K562 (cell line): ENCODE data around the gene ZFYVE26.

Experiments used
- OTX1 ChIP-seq: fragments of 450-650 bp; formaldehyde crosslinking; IDR thresholded peaks from 2 replicates; pipeline ENCODE4 v1.4.0; 2022; ENCODE audit warnings: mild to moderate bottlenecking
- ZNF24 ChIP-seq: fragments of 450-650 bp; IDR thresholded peaks from 2 replicates; pipeline ENCODE4 v1.6.1; 2016
- TF ChIP-seq, protein P1 (sequence below), 3 experiments: IDR thresholded peaks in 2 of 3; conservative IDR thresholded peaks in 1 of 3; 2 replicates each; pipeline ENCODE4 v1.5.1; 2011 to 2012; ENCODE audit warnings: low read length in 3 of 3, mild to moderate bottlenecking in 3 of 3, control low read depth in 2 of 3, improper control_type of control experiment in 1 of 3, inconsistent platforms in 1 of 3, low read depth in 1 of 3, mixed read lengths in 1 of 3, moderate library complexity in 1 of 3; ENCODE audit not compliant: insufficient read depth in 2 of 3

DNA sequence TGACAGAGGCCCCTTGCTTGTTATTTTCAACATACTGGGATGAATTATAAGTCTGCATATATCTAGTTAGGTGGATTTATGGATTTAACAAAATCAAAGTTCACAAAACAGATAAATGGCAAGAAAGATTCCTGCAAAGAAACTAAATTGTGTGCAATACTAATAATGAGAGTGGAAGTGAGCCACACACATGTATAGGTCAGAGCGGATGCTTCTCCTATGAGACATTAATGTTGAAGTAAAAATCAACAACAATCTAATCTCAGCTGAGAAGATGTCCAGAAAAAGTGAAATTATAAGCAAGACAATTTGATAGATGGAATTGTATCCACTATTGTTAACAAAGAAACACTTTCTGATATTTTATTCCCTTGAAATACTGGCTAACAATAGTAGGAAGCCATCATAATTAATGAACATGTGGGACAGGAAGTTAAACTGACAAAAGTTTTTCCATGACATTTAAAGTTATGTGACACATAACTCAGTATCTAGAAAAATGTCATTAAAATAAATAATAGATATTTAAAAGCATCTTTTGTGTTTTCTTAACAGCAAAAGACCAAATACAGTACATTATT is 42.9 kb upstream of the ZFYVE26 start:
- TF ChIP-seq ZNF24 (no peak), OTX1 (CRISPR knock-in tag) (no peak)
- TF ChIP-seq, protein P1, sequence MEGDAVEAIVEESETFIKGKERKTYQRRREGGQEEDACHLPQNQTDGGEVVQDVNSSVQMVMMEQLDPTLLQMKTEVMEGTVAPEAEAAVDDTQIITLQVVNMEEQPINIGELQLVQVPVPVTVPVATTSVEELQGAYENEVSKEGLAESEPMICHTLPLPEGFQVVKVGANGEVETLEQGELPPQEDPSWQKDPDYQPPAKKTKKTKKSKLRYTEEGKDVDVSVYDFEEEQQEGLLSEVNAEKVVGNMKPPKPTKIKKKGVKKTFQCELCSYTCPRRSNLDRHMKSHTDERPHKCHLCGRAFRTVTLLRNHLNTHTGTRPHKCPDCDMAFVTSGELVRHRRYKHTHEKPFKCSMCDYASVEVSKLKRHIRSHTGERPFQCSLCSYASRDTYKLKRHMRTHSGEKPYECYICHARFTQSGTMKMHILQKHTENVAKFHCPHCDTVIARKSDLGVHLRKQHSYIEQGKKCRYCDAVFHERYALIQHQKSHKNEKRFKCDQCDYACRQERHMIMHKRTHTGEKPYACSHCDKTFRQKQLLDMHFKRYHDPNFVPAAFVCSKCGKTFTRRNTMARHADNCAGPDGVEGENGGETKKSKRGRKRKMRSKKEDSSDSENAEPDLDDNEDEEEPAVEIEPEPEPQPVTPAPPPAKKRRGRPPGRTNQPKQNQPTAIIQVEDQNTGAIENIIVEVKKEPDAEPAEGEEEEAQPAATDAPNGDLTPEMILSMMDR (IDR thresholded peaks at IDR 0.05 in 2 of 3, conservative IDR thresholded peaks at IDR 0.05 in 1 of 3; ENCODE audit: insufficient read depth in 2 of 3, low read depth in 1 of 3, low read length in 3 of 3), result no peak
